Common myeloid progenitor, CD34-positive (primary cell): ENCODE measurements around the gene SRD5A1. TPM values are rescaled to one million over a fixed set of nuclear protein-coding genes. Genes with fewer than 3 reads are reported as not detected.

Experiments used
- CTCF ChIA-PET: fragments of 350-600 bp; sonication (Branson Sonifier 250); formaldehyde crosslinking; loops from one replicate; lab custom pipeline; 2021; ENCODE audit warnings: antibody characterized with exemption; lab: Charles Lee
- POLR2A ChIA-PET: fragments of 350-600 bp; sonication (Branson Sonifier 250); formaldehyde crosslinking; loops from one replicate; lab custom pipeline; 2021; ENCODE audit warnings: antibody characterized with exemption; lab: Charles Lee
- DNase-seq, 3 donors: peaks; one replicate each; pipeline versions ENCODE4 v3.0.0 to v3.0.0-alpha.2; 2013
- H3K27ac ChIP-seq, 2 experiments: 1 replicate in 1 of 2; 2 replicates in 1 of 2; pipeline ENCODE4 v1.7.0; 2013; ENCODE audit warnings: inconsistent platforms in 2 of 2, low read length in 2 of 2, mild to moderate bottlenecking in 2 of 2, low read depth in 1 of 2, moderate library complexity in 1 of 2; ENCODE audit not compliant: severe bottlenecking in 2 of 2, insufficient read depth in 1 of 2, poor library complexity in 1 of 2
- H3K27me3 ChIP-seq, 5 experiments: replicated peaks in 2 of 5; 1 replicate in 3 of 5; 2 replicates in 2 of 5; pipeline versions ENCODE4 v1.6.1 to v1.7.0; 2013; ENCODE audit warnings: low read length in 4 of 5, mild to moderate bottlenecking in 2 of 5, moderate library complexity in 2 of 5, inconsistent platforms in 1 of 5; ENCODE audit not compliant: insufficient read depth in 5 of 5, control insufficient read depth in 4 of 5
- H3K36me3 ChIP-seq, 4 experiments: 1 replicate in 2 of 4; 2 replicates in 2 of 4; pipeline versions ENCODE4 v1.6.1 to v1.7.0; 2013; ENCODE audit warnings: low read length in 3 of 4, control low read depth in 1 of 4, mild to moderate bottlenecking in 1 of 4; ENCODE audit not compliant: control insufficient read depth in 4 of 4, insufficient read depth in 4 of 4
- H3K4me1 ChIP-seq, 4 experiments: 1 replicate in 3 of 4; 2 replicates in 1 of 4; pipeline versions ENCODE4 v1.6.1 to v1.7.1; 2013; ENCODE audit warnings: low read length in 3 of 4, mild to moderate bottlenecking in 3 of 4, control low read depth in 1 of 4, inconsistent platforms in 1 of 4, moderate library complexity in 1 of 4; ENCODE audit not compliant: control insufficient read depth in 4 of 4, insufficient read depth in 4 of 4; ENCODE audit errors: control extremely low read depth in 1 of 4
- H3K4me3 ChIP-seq, 7 experiments: 1 replicate in 4 of 7; 2 replicates in 3 of 7; pipeline versions ENCODE4 v1.5.1 to v1.7.0; 2013; ENCODE audit warnings: mild to moderate bottlenecking in 7 of 7, low read length in 6 of 7, moderate library complexity in 6 of 7, inconsistent platforms in 2 of 7, low read depth in 2 of 7, control low read depth in 1 of 7; ENCODE audit not compliant: insufficient read depth in 4 of 7, control insufficient read depth in 1 of 7; ENCODE audit errors: extremely low read depth in 1 of 7
- H3K9me3 ChIP-seq, 5 experiments: 1 replicate in 4 of 5; 2 replicates in 1 of 5; pipeline versions ENCODE4 v1.6.1 to v1.7.1; 2013; ENCODE audit warnings: low read length in 4 of 5, mild to moderate bottlenecking in 2 of 5, inconsistent platforms in 1 of 5, low read depth in 1 of 5, moderate library complexity in 1 of 5; ENCODE audit not compliant: control insufficient read depth in 4 of 5, insufficient read depth in 2 of 5; ENCODE audit errors: control extremely low read depth in 1 of 5
- WGBS: methylation state at CpG from one replicate; pipeline ENCODE4 v1.1.5; 2013; ENCODE audit not compliant: insufficient coverage; 5-methylcytosine and 5-hydroxymethylcytosine counted together
- polyA plus RNA-seq: library from polyadenylated mRNA; unstranded; fragments of 120-200 nt; gene quantifications from one replicate; pipeline ENCODE4 v1.2.1, GENCODE V29; 2013

SRD5A1 gene, protein sequence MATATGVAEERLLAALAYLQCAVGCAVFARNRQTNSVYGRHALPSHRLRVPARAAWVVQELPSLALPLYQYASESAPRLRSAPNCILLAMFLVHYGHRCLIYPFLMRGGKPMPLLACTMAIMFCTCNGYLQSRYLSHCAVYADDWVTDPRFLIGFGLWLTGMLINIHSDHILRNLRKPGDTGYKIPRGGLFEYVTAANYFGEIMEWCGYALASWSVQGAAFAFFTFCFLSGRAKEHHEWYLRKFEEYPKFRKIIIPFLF
- polyA plus RNA-seq, result 8.4 TPM

GRCh38 chr5:6632888-6633468, at the start of gene SRD5A1, which contains the start of gene NSUN2:
Gene SRD5A1 (plus strand): TSS chr5:6633440. CDS start chr5:6633577, 137 bp downstream.
Gene NSUN2 (minus strand): TSS chr5:6633044. CDS start chr5:6632979, 65 bp downstream.
- DNase-seq, result peak; percentile 92 to 95 (median 94)
- H3K4me1 ChIP-seq, result peaks cover 3 to 25% (median 20%) of the 10 kb centered on the region in 4 experiments
- peak within 1 kb of the TSS; percentile 96 to 99 for H3K27ac ChIP-seq
- H3K9me3 ChIP-seq, result no peaks in the 10 kb centered on the region
- peaks cover 11 to 34% (median 20%) of the 10 kb centered on the region in 4 experiments for H3K36me3 ChIP-seq
- ChIA-PET POLR2A (no interaction called here), CTCF (interaction anchor here (1.0 to 3.2 kb wide), 6 partner anchors 10 to 117 kb away, joined by 3 to 12 read pairs (median 5); no protein-coding TSS in a partner anchor)
- no peaks in the 10 kb centered on the region for H3K27me3 ChIP-seq
- H3K4me3 ChIP-seq, result peak within 1 kb of the TSS; percentile 83 to 96 (median 91)
- under 1% methylated on average over 64 of the region's 66 CpGs for WGBS

- Histone ChIP-seq H3K9me3 (no peaks in the 10 kb centered on the region), H3K36me3 (no peaks in the 10 kb centered on the region), H3K27me3 (peaks cover 0 to 78% (median 45%) of the 10 kb centered on the region in 5 experiments), H3K4me3 (no peak overlapping the region), H3K4me1 (peaks cover 0 to 11% (median 6%) of the 10 kb centered on the region in 4 experiments), H3K27ac (no peak overlapping the region)
- ChIA-PET POLR2A (no interaction called here), CTCF (no interaction called here)
- no peak for DNase-seq
- WGBS, result 64% methylated on average over 4 of the region's 6 CpGs
These were observed 49.1 kb upstream of the SRD5A1 start for GRCh38 chr5:6584101-6584645.

DNA sequence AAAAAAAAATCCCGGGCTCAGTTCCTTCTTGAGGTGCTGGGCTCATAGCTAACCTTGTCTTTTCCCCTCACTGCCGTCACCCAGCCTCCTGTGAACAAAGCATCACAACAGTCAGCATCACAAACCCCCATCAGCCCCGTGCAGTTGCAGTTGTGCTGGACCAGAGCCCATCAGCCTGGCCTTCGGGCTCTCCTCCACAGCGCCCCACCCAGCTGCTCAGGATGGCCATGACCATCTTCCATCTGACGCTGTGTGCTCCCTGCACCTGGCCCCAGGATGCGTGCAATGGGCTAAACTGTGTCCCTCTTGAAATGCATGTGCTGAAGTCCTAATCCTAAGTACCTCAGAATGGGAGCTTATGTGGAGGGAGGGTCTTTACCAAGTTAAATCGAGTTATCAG, 48.5 kb upstream of the SRD5A1 start:
- H3K4me1 ChIP-seq, result peaks cover 0 to 11% (median 6%) of the 10 kb centered on the region in 4 experiments
- ChIA-PET POLR2A (no interaction called here), CTCF (interaction anchor here (1.0 kb wide), 1 partner anchor 160 kb away, joined by 4 read pairs; no protein-coding TSS in a partner anchor)
- H3K4me3 ChIP-seq, result no peak overlapping the region
- peaks cover 0 to 74% (median 42%) of the 10 kb centered on the region in 5 experiments for H3K27me3 ChIP-seq
- WGBS, result 94% methylated on average over 6 of the region's 8 CpGs
- DNase-seq, result no peak
- H3K9me3 ChIP-seq, result no peaks in the 10 kb centered on the region
- no peak overlapping the region for H3K27ac ChIP-seq
- H3K36me3 ChIP-seq, result no peaks in the 10 kb centered on the region

DNA sequence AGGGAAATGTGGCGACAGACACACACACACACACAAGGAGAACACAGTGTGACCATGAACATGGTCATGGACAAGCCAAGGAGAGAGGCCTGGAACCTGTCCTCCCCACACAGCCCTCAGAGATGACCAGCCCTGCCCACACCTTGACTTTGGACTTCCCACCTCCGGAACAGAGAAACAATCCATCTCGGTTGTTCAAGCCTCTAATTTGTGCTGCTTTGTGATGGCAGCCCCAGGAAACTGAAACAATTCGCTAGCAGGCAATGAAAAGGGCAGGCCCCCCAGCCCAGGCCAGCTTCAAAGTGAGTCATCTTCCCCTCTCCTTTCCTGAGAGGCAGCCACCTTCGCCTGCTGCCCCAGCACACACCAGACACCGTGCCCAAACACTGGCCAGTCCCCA, 48.1 kb upstream of the SRD5A1 start:
- Histone ChIP-seq H3K4me3 (no peak overlapping the region), H3K9me3 (no peaks in the 10 kb centered on the region), H3K27me3 (peaks cover 0 to 69% (median 39%) of the 10 kb centered on the region in 5 experiments), H3K36me3 (no peaks in the 10 kb centered on the region), H3K4me1 (peaks cover 0 to 11% (median 6%) of the 10 kb centered on the region in 4 experiments), H3K27ac (no peak overlapping the region)
- 53% methylated on average over 5 of the region's 6 CpGs for WGBS
- CTCF ChIA-PET, result interaction anchor here (1.0 kb wide), 1 partner anchor 160 kb away, joined by 4 read pairs; no protein-coding TSS in a partner anchor
- POLR2A ChIA-PET, result no interaction called here
- DNase-seq, result peak in 1 of 3 donors; percentile 33

DNA sequence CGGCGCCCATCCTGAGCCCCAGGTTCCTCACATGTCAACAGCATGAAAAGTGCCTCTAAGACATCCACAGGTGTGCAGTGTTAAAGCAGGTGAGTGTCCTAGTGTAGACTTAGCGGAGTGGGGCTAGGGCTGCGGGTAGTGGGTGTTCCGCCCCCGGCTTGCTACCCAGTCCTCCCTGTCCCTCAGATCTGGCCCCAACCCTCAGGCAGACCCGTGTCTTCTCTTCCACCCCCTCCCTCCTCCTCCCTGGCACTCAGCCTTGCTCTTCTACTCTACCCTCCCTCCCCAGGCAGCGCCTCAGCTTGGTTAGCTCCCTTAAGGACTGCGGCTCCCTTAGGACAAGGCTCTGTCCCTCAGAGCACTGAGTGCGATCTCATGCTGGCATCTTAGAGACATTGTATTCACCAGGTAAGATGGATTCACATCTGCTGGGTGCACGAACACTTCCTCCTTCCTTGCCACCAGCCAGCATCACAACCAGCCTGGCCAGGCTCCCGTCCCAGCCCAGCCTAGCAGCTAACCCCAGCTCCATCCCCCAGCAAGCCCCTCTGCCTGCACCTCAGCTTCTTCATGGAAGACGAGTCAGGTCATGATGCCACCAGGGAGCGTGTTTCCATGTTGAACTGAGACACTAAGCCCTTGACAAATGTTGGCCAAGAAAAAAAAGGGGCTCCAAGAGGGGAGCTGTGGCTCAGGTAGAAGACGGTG, 47.1 kb upstream of the SRD5A1 start:
- no peak overlapping the region for H3K4me3 ChIP-seq
- CTCF ChIA-PET, result interaction anchor here (1.0 to 1.8 kb wide), 2 partner anchors 9 to 159 kb away, joined by 4 to 5 read pairs; no protein-coding TSS in a partner anchor

DNA sequence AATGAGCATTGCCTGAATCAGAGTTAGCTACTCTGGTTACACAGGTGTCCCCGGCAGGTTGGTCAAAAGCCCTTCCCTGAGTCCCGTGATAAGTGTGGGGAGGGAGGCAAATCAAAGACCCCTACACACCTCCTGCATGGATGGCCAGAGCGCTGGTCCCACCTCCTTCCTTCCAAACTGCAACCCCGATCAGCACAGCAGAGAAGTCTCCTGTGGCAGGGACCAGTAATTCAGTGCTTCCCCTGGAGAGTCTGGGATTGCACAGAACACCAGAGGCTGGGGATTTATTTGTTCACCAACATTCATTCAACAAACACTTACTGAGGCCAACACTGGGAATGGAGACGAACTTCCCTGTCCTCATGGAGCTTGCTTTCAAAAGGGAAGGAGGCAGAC, 46.6 kb upstream of the SRD5A1 start:
- peaks cover 0 to 56% (median 28%) of the 10 kb centered on the region in 5 experiments for H3K27me3 ChIP-seq
- no peaks in the 10 kb centered on the region for H3K36me3 ChIP-seq
- CTCF ChIA-PET, result interaction anchor here (1.8 kb wide), 1 partner anchor 10 kb away, joined by 5 read pairs; no protein-coding TSS in a partner anchor
- POLR2A ChIA-PET, result interaction anchor here (0.7 kb wide), 1 partner anchor 175 kb away, joined by 3 read pairs; no protein-coding TSS in a partner anchor
- no peak overlapping the region for H3K4me3 ChIP-seq
- no peak overlapping the region for H3K27ac ChIP-seq
- 92% methylated on average over 5 of the region's 5 CpGs for WGBS
- no peaks in the 10 kb centered on the region for H3K9me3 ChIP-seq
- H3K4me1 ChIP-seq, result peaks cover 0 to 11% (median 6%) of the 10 kb centered on the region in 4 experiments
- DNase-seq, result no peak

More for the DNA sequence above, 47.1 kb upstream of the SRD5A1 start:
- POLR2A ChIA-PET, result interaction anchor here (0.7 kb wide), 1 partner anchor 176 kb away, joined by 3 read pairs; no protein-coding TSS in a partner anchor
- peaks cover 0 to 62% (median 34%) of the 10 kb centered on the region in 5 experiments for H3K27me3 ChIP-seq
- H3K4me1 ChIP-seq, result peaks cover 0 to 11% (median 6%) of the 10 kb centered on the region in 4 experiments
- no peak for DNase-seq
- H3K9me3 ChIP-seq, result no peaks in the 10 kb centered on the region
- H3K27ac ChIP-seq, result no peak overlapping the region
- WGBS, result 78% methylated on average over 11 of the region's 15 CpGs
- no peaks in the 10 kb centered on the region for H3K36me3 ChIP-seq
